ENCODE measurements around the gene SH2D3C. TPM values are rescaled to one million over a fixed set of nuclear protein-coding genes. Genes with fewer than 3 reads are reported as not detected.

Gene SH2D3C
- total RNA-seq, 1 donor from 2014 or later: 85.3 TPM

DNA sequence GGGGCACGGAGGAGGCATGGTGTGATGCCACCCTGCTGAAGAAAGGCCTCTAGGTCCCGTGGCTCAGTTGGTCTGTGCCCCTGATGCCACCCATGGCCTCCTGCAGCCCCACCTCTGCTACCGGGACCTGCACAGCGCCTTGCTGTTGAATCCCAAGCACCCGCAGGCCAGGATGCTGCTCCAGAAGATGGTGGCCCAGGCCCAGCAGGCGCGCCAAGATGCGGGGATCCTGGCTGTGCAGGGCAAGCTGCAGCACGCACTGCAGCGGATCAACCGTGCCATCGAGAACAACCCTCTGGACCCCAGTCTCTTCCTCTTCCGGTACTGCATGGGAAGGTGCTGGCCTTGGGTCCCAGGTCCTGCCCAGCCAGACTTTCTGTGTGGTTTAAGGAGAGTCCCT lies 55.5 kb downstream of the SH2D3C start:
- Histone ChIP-seq H3K9me3 (no peaks in the 10 kb centered on the region), H3K27ac (no peak overlapping the region), H3K36me3 (no peaks in the 10 kb centered on the region), H3K4me3 (no peak overlapping the region), H3K4me1 (peaks cover 10% of the 10 kb centered on the region), H3K27me3 (no peaks in the 10 kb centered on the region)
- no peak for TF ChIP-seq CTCF (IDR thresholded peaks at IDR 0.05)
- ATAC-seq (no peak), DNase-seq (no peak)
- intact Hi-C loops (cut with DNase I): loop anchor here (10.0 kb wide), 1 partner anchor 228 kb away; no protein-coding TSS in a partner anchor

DNA sequence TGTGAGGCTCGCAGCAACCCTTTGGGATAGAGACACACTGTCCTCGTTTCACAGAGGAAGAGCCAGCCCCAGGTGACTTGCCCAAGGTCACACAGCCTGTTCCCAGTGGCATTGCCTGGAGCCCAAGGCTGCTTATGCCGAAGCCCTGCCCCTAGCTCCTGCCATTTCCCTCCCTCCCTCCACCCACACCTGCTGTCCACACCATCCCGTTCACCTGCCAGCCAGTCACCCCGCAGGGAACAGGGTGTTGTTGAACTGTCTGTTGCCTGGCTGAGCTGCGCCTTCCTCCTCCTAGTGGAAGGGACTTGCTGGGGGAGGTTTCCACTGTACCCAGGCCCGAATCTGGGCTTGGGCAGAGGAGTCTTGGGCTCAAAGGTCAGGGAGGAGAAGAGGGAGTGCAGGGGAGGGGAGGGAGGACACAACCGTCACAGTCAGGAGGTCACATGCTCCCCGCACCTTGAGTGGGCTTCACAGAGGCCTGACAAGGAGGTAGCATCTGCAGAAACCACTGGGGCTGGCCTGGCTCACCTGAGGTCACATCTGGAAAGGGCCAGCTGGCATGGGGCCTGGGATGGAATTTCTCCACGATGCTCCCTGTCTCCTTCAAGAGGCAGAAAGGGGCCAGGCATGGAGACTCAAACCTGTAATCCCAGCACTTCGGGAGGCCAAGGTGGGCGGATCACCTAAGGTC lies 56.3 kb downstream of the SH2D3C start:
- H3K4me1 ChIP-seq: peaks cover 10% of the 10 kb centered on the region
- H3K27me3 ChIP-seq: no peaks in the 10 kb centered on the region
- DNase-seq: no peak
- intact Hi-C loops (cut with DNase I): loop anchor here (10.0 kb wide), 1 partner anchor 227 kb away; no protein-coding TSS in a partner anchor
- no peaks in the 10 kb centered on the region for H3K36me3 ChIP-seq
- H3K9me3 ChIP-seq: no peaks in the 10 kb centered on the region
- no peak for TF ChIP-seq CTCF (IDR thresholded peaks at IDR 0.05)
- H3K27ac ChIP-seq: no peak overlapping the region
- no peak overlapping the region for H3K4me3 ChIP-seq
- no peak for ATAC-seq

DNA sequence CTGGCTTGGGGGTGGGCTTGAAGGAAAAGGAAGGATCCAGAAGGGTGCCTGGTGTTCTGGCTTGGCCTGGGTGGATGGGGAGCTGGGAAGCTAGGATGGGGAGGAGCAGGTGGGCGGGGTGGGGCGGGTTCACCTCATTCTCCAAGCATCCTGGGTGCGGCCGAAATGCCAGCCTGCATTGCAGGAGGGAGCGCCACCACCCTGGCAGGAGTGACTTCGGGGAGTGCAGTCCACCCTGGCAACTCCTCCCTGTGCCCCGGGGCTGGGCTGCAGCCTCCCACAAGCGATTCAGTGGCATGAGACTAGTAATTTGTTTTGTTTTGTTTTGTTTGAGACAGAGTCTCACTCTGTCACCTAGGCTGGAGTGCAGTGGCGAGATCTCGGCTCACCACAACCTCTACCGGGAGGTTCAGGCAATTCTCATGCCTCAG lies 57.1 kb downstream of the SH2D3C start:
- H3K4me3 ChIP-seq: no peak overlapping the region
- ATAC-seq: peak; percentile 15

DNA sequence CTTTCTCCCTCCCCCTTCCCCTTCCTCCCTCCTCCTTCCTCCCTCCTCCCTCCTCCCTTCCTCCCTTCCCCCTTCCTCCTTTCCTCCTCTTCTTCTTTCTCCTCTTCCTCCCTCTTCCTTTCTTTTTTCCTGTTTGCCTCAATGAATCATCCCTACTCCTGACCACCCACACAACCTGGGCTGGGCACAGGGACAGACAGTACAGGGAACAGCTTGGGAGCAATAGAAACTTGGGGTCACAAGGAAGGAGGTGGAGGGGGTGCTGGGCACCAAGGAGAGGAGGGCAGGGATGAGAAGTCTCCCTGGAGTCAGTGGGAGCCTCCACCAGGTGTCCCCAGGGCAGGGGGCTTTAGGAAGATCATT lies 57.6 kb downstream of the SH2D3C start:
- Histone ChIP-seq H3K4me3 (no peak overlapping the region), H3K4me1 (peaks cover 15% of the 10 kb centered on the region), H3K9me3 (no peaks in the 10 kb centered on the region), H3K36me3 (no peaks in the 10 kb centered on the region), H3K27me3 (no peaks in the 10 kb centered on the region), H3K27ac (no peak overlapping the region)
- DNase-seq: no peak
- TF ChIP-seq CTCF (IDR thresholded peaks at IDR 0.05): no peak
- ATAC-seq: no peak
- intact Hi-C loops (cut with DNase I): loop anchor here (10.0 kb wide), 1 partner anchor 226 kb away; no protein-coding TSS in a partner anchor

More for the DNA sequence above, 57.1 kb downstream of the SH2D3C start:
- Histone ChIP-seq H3K27ac (no peak overlapping the region), H3K4me1 (peaks cover 10% of the 10 kb centered on the region), H3K9me3 (no peaks in the 10 kb centered on the region), H3K36me3 (no peaks in the 10 kb centered on the region), H3K27me3 (no peaks in the 10 kb centered on the region)
- no peak for DNase-seq
- intact Hi-C loops (cut with DNase I): loop anchor here (10.0 kb wide), 1 partner anchor 227 kb away; no protein-coding TSS in a partner anchor
- TF ChIP-seq CTCF (IDR thresholded peaks at IDR 0.05): no peak

DNA sequence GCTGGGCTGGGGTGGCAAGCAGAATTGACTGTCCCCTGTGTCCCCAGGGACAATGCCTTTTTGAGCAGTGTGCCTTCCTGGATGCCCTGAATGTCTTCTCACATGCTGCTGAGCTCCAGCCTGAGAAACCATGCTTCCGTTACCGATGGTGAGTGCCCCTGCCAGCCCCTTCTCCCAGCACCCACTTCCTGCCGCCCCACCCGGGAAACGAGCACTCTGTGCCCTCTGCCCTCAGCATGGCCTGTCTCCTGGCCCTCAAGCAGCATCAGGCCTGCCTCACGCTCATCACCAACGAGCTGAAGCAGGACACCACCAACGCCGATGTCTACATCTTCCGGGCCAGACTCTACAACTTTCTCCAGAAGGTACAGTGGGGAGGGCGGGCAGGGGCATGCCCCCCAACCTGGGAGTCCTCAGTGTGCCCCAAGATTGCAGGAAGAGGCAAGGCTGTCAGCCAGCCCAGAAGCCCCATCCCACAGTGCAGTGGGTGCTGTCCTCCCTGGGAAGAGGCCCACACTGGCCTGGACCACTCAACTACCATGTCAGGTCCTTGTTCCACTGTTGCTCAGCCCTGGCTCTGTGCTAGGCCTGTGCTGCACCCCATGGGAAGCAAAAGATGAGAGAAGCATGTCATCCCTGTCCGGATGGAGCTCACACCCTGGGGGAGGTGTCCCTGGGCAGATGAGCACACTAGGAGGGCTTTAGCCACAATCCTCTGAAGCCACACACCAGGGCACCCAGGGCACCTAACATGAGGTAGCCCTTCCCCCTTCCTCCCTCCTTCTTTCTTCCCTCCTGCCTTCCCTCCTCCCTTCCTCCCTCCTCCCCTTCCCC lies 58.2 kb downstream of the SH2D3C start:
- H3K36me3 ChIP-seq: no peaks in the 10 kb centered on the region
- intact Hi-C loops (cut with DNase I): loop anchor here (10.0 kb wide), 1 partner anchor 225 kb away; no protein-coding TSS in a partner anchor
- no peaks in the 10 kb centered on the region for H3K9me3 ChIP-seq
- H3K4me3 ChIP-seq: no peak overlapping the region
- H3K27ac ChIP-seq: no peak overlapping the region
- TF ChIP-seq CTCF (IDR thresholded peaks at IDR 0.05): no peak
- H3K4me1 ChIP-seq: peaks cover 15% of the 10 kb centered on the region
- no peak for ATAC-seq
- no peak for DNase-seq
- no peaks in the 10 kb centered on the region for H3K27me3 ChIP-seq
